ENCODE data around the gene FLG2. TPM values are rescaled to one million over a fixed set of nuclear protein-coding genes. Genes with fewer than 3 reads are reported as not detected.

Gene FLG2
- total and polyA plus RNA-seq, 9 of the 15 experiments (the other 6 are each of a cell fraction or from before 2014, with no cell fraction given) = not detected

- Histone ChIP-seq H3K9ac (ENCODE audit: insufficient read depth in 1 of 2, low read depth in 2 of 2, low read length in 2 of 2) (no peak overlapping the region), H3K79me2 (ENCODE audit: control insufficient read depth, insufficient read depth, low read length) (no peaks in the 10 kb centered on the region), H3K9me1 (ENCODE audit: control insufficient read depth, insufficient read depth, low read length) (no peaks in the 10 kb centered on the region), H3K27ac (ENCODE audit: extremely low read depth, low read depth, low read length) (no peak overlapping the region), H4K20me1 (replicated peaks; ENCODE audit: control insufficient read depth, insufficient read depth, low read length) (no peaks in the 10 kb centered on the region), H3K4me3 (no peak overlapping the region), H3K4me1 (replicated peaks in 1 of 2; ENCODE audit: control insufficient read depth in 2 of 2, insufficient read depth in 2 of 2, low read length in 2 of 2) (no peaks in the 10 kb centered on the region), H3K4me2 (ENCODE audit: insufficient read depth, low read length) (no peak overlapping the region), H3K36me3 (ENCODE audit: control insufficient read depth, insufficient read depth, low read length) (no peaks in the 10 kb centered on the region), H3K27me3 (ENCODE audit: control insufficient read depth in 2 of 2, insufficient read depth in 2 of 2, low read length in 2 of 2) (no peaks in the 10 kb centered on the region), H2AFZ (ENCODE audit: low read depth, low read length) (no peak overlapping the region), H3K9me3 (replicated peaks; ENCODE audit: control insufficient read depth, insufficient read depth, low read depth, low read length) (no peaks in the 10 kb centered on the region)
- no peak for TF ChIP-seq ZBTB49 (CRISPR knock-in tag; IDR thresholded peaks at IDR 0.05; ENCODE audit: borderline replicate concordance)
- TF ChIP-seq PREB (CRISPR knock-in tag; IDR thresholded peaks at IDR 0.05) = no peak
- TF ChIP-seq LARP7 (IDR thresholded peaks at IDR 0.05) = no peak
- no peak for TF ChIP-seq CBX2 (IDR thresholded peaks at IDR 0.05; ENCODE audit: insufficient read depth, low read length, poor library complexity, severe bottlenecking)
- no peak for TF ChIP-seq KDM4B (IDR thresholded peaks at IDR 0.05; ENCODE audit: borderline replicate concordance in 2 of 2, low read depth in 1 of 2)
- no peak for TF ChIP-seq ZFP91 (CRISPR knock-in tag; IDR thresholded peaks at IDR 0.05)
- no peak for TF ChIP-seq PHF8 (IDR thresholded peaks at IDR 0.05; ENCODE audit: borderline replicate concordance, low read length)
- no peak for TF ChIP-seq CXXC5 (CRISPR knock-in tag; IDR thresholded peaks at IDR 0.05)
- no peak for TF ChIP-seq ZBTB2 (IDR thresholded peaks at IDR 0.05)
- ATAC-seq (no peak), DNase-seq (ENCODE audit: extremely low read depth in 1 of 4, low spot score in 3 of 4) (no peak), FAIRE-seq (no peak)
- no TSS peak for BruUV-seq (replicated peaks)
- POLR2A ChIA-PET = no interaction called here
- CTCF ChIA-PET (ENCODE audit: low intra/inter-chr PET ratio) = no interaction called here
- in situ Hi-C loops (cut with MboI) (no loop called here), intact Hi-C loops (cut with micrococcal nuclease) (loop anchor here (10.0 kb wide), 1 partner anchor 290 kb away; no protein-coding TSS in a partner anchor)
Observed at GRCh38 chr1:152344438-152344837, 15.4 kb downstream of the FLG2 start.
